K562 (cell line): ENCODE results near the gene MFSD12. TPM values are rescaled to one million over a fixed set of nuclear protein-coding genes. Genes with fewer than 3 reads are reported as not detected.

Experiments used
- CCNT2 ChIP-seq: IDR thresholded peaks from 2 replicates; pipeline ENCODE4 v1.6.1; 2011; ENCODE audit warnings: borderline replicate concordance, low read depth, mild to moderate bottlenecking, moderate library complexity, mixed read lengths, low read length; ENCODE audit not compliant: insufficient read length; ENCODE audit errors: extremely low read depth
- CEBPG ChIP-seq, 3 experiments: fragments of 200-800 bp in 1 of 3; sonication (Bioruptor generic) in 1 of 3; sonication (generic) in 1 of 3; formaldehyde crosslinking in 1 of 3; IDR thresholded peaks in 2 of 3; conservative IDR thresholded peaks in 1 of 3; 2 replicates each; pipeline versions ENCODE4 v1.6.1 to v1.8.0; 2016 to 2022; ENCODE audit warnings: missing compliant biosample characterization in 2 of 3, missing genetic modification characterization in 2 of 3, mild to moderate bottlenecking in 1 of 3, missing genetic modification reagents in 1 of 3
- CHCHD3 ChIP-seq: fragments of 250-450 bp; sonication (Bioruptor Pico); IDR thresholded peaks from 2 replicates; pipeline ENCODE4 v2.1.2; 2022; ENCODE audit warnings: mild to moderate bottlenecking
- E2F1 ChIP-seq: sonication (generic); formaldehyde crosslinking; IDR thresholded peaks from 2 replicates; pipeline ENCODE4 v1.8.1; 2023; ENCODE audit warnings: mild to moderate bottlenecking, missing genetic modification reagents, moderate library complexity
- EP300 ChIP-seq: IDR thresholded peaks from 2 replicates; pipeline ENCODE4 v1.6.1; 2012; ENCODE audit warnings: low read length, improper control_type of control experiment
- HIVEP1 ChIP-seq: fragments of 250-450 bp; sonication (Bioruptor Pico); IDR thresholded peaks from 2 replicates; pipeline ENCODE4 v1.4.0; 2020; ENCODE audit warnings: mild to moderate bottlenecking
- JUND ChIP-seq, 2 experiments: IDR thresholded peaks; 2 replicates in 1 of 2; 3 replicates in 1 of 2; pipeline ENCODE4 v1.6.1; 2011; ENCODE audit warnings: borderline replicate concordance in 2 of 2, low read depth in 2 of 2, low read length in 2 of 2, improper control_type of control experiment in 1 of 2, missing biosample characterization in 1 of 2, missing genetic modification characterization in 1 of 2, missing genetic modification reagents in 1 of 2
- NFYB ChIP-seq: IDR thresholded peaks from 2 replicates; pipeline ENCODE4 v1.6.1; 2011; ENCODE audit warnings: mild to moderate bottlenecking, moderate library complexity; ENCODE audit not compliant: insufficient read length; ENCODE audit errors: extremely low read depth
- PATZ1 ChIP-seq: fragments of 250-450 bp; sonication (Bioruptor Pico); IDR thresholded peaks from 2 replicates; pipeline ENCODE4 v1.5.0; 2020; ENCODE audit warnings: mild to moderate bottlenecking, borderline replicate concordance
- POLR2AphosphoS2 ChIP-seq: IDR thresholded peaks from 2 replicates; pipeline ENCODE4 v1.6.1; 2012; ENCODE audit warnings: low read length, improper control_type of control experiment
- RERE ChIP-seq: sonication (generic); formaldehyde crosslinking; IDR thresholded peaks from 2 replicates; pipeline ENCODE4 v1.8.0; 2023; ENCODE audit warnings: missing genetic modification reagents, mild to moderate bottlenecking, borderline replicate concordance
- ZKSCAN1 ChIP-seq: fragments of 150-350 bp; IDR thresholded peaks from 2 replicates; pipeline ENCODE4 v1.6.1; 2016; ENCODE audit warnings: low read depth, low read length
- ZNF224 ChIP-seq: sonication (generic); formaldehyde crosslinking; IDR thresholded peaks from 2 replicates; pipeline ENCODE4 v1.8.0; 2022; ENCODE audit warnings: mild to moderate bottlenecking, missing genetic modification reagents
- ZNF512 ChIP-seq: IDR thresholded peaks from 2 replicates; pipeline ENCODE4 v1.6.1; 2016; ENCODE audit warnings: missing genetic modification characterization, missing compliant biosample characterization
- polyA plus RNA-seq, 8 experiments: library from polyadenylated mRNA; depleted of rRNA in 4 of 8; stranded (reverse) in 5 of 8; unstranded in 3 of 8; fragments of >200 nt; fragmentation: Nextera tagmentation in 2 of 8; fragmentation: Illumina TruSeq in 1 of 8; extraction: Ambion mirVana in 2 of 8; extraction: Trizol in 1 of 8; gene quantifications; 2 replicates each; pipeline versions ENCODE4 v1.2.1 to v1.2.3, GENCODE V29; 2011 to 2014; ENCODE audit warnings: inconsistent platforms in 1 of 8, missing spikeins in 1 of 8
- total RNA-seq, 7 experiments: library from RNA; depleted of rRNA in 6 of 7; stranded (reverse); fragments of >200 nt in 6 of 7; fragmentation: Illumina TruSeq in 2 of 7; extraction: Trizol in 2 of 7; gene quantifications; 2 replicates each; pipeline versions ENCODE4 v1.2.1 to v1.2.3, GENCODE V29; 2011 to 2021; ENCODE audit warnings: low replicate concordance in 1 of 7

MFSD12 gene
- total and polyA plus RNA-seq, 9 of the 15 experiments (the other 6 are each of a cell fraction or from before 2014, with no cell fraction given), result 0.69 to 112 (median 31.8) TPM

- TF ChIP-seq PATZ1 (CRISPR knock-in tag) (no peak), JUND (IDR thresholded peaks at IDR 0.05; ENCODE audit: borderline replicate concordance, low read depth, low read length) (no peak; the same call in 1 of the 2 replicates), JUND (tag; IDR thresholded peaks at IDR 0.05; ENCODE audit: borderline replicate concordance, low read depth, low read length) (no peak; the same call in 2 of the 3 replicates), RERE (CRISPR knock-in tag) (peak; percentile 96; the same call in 1 of the 2 replicates), ZKSCAN1 (0 out of 2 replicates have a peak, but pooled peaks have one; percentile 55), ZNF224 (CRISPR knock-in tag) (0 out of 2 replicates have a peak, but pooled peaks have one; percentile 81), CCNT2 (peak; percentile 72), HIVEP1 (CRISPR knock-in tag) (no peak), EP300 (peak; percentile 74), ZNF512 (tag) (no peak), CEBPG (CRISPR knock-in tag; IDR thresholded peaks at IDR 0.05) (peak; percentile 83), CEBPG (tag; conservative IDR thresholded peaks at IDR 0.05 in 1 of 2, IDR thresholded peaks at IDR 0.05 in 1 of 2) (no peak; a peak in 1 of 4 replicates), CHCHD3 (CRISPR knock-in tag) (no peak), E2F1 (peak; percentile 95), POLR2AphosphoS2 (no peak), NFYB (no peak)
Observed at GRCh38 chr19:3520166-3521103, 37.0 kb downstream of the MFSD12 start (continued).
